Measurements from ENCODE around the gene DDX31.

DNA sequence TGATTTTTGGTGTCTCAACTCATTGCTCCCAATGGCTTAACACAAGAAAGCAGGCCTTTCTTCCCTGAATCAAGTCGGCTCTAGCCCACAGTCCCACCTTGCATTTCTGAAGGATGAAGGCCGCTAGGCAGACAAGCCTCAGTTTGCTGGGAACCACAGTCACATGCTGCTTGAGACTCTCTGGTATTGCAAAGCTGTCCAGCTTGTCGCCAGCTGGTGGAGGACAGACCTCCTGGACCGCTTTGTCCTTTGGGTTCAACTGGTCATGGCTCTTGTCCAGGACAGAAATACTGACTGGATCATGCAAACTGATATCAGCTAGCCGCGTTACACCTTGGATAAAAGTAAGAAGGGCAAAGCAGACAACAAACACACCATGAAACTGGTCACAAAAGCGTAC is 23.1 kb downstream of the DDX31 start:
- TF ChIP-seq, protein P1, sequence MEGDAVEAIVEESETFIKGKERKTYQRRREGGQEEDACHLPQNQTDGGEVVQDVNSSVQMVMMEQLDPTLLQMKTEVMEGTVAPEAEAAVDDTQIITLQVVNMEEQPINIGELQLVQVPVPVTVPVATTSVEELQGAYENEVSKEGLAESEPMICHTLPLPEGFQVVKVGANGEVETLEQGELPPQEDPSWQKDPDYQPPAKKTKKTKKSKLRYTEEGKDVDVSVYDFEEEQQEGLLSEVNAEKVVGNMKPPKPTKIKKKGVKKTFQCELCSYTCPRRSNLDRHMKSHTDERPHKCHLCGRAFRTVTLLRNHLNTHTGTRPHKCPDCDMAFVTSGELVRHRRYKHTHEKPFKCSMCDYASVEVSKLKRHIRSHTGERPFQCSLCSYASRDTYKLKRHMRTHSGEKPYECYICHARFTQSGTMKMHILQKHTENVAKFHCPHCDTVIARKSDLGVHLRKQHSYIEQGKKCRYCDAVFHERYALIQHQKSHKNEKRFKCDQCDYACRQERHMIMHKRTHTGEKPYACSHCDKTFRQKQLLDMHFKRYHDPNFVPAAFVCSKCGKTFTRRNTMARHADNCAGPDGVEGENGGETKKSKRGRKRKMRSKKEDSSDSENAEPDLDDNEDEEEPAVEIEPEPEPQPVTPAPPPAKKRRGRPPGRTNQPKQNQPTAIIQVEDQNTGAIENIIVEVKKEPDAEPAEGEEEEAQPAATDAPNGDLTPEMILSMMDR (IDR thresholded peaks at IDR 0.05) = no peak
- TF ChIP-seq POLR2A (IDR thresholded peaks at IDR 0.05) (no peak), EP300 (IDR thresholded peaks at IDR 0.05; ENCODE audit: low read depth) (no peak)
